Progenitor cell of endocrine pancreas (in vitro differentiated cells): ENCODE measurements around the gene PEX11A. TPM values are rescaled to one million over a fixed set of nuclear protein-coding genes. Genes with fewer than 3 reads are reported as not detected.

Experiments used
- DNase-seq: peaks from one replicate; pipeline ENCODE4 v3.0.0; 2021; ENCODE audit warnings: low spot score; ENCODE audit not compliant: unreplicated experiment
- H3K27ac Mint-ChIP-seq: 2 replicates; pipeline ENCODE4 v1.8.0; 2021; ENCODE audit warnings: mild to moderate bottlenecking, moderate library complexity, mixed read lengths
- H3K27me3 Mint-ChIP-seq: 2 replicates; pipeline ENCODE4 v1.8.0; 2021; ENCODE audit warnings: mixed read lengths
- H3K36me3 Mint-ChIP-seq: 2 replicates; pipeline ENCODE4 v1.8.0; 2022; ENCODE audit warnings: mixed read lengths; ENCODE audit not compliant: insufficient read depth
- H3K4me1 Mint-ChIP-seq: 2 replicates; pipeline ENCODE4 v1.8.0; 2021; ENCODE audit warnings: low read depth, mixed read lengths
- H3K4me3 Mint-ChIP-seq: 2 replicates; pipeline ENCODE4 v1.8.0; 2021; ENCODE audit warnings: low read depth, mild to moderate bottlenecking, moderate library complexity, mixed read lengths
- H3K9me3 Mint-ChIP-seq: 2 replicates; pipeline ENCODE4 v1.8.0; 2021; ENCODE audit warnings: low read depth, mixed read lengths
- CTCF ChIP-seq: fragments of 200-600 bp; sonication (generic); IDR thresholded peaks from one replicate; pipeline ENCODE4 v1.5.0; 2021; ENCODE audit warnings: antibody characterized with exemption, mild to moderate bottlenecking; ENCODE audit not compliant: unreplicated experiment
- long read RNA-seq: library from polyadenylated mRNA; unstranded; transcript quantifications from one replicate; pipeline ENCODE4 v2.0.0, GENCODE V29; 2020
- total RNA-seq: library from RNA; stranded (reverse); gene quantifications from 2 replicates; pipeline ENCODE4 v1.2.1, GENCODE V29; 2021

PEX11A gene
- total RNA-seq = 4.8 and 4.9 TPM in 2 replicates
- long read RNA-seq, transcript PEX11A-201 (3 exons, 2,740 nt) = major isoform, 33 of 45 reads
- long read RNA-seq, transcript PEX11A-203 (2 exons, 905 nt) = minor isoform, 11 of 45 reads
- long read RNA-seq, partial matches to known transcripts = 0 of 45 reads
- long read RNA-seq, other reads (novel, unspliced or antisense) = 1 of 45 reads

- Mint-ChIP-seq H3K4me1 (peaks cover 3% of the 10 kb centered on the region), H3K9me3 (no peaks in the 10 kb centered on the region), H3K27me3 (peaks cover 20% of the 10 kb centered on the region), H3K27ac (peak within 1 kb of the TSS; percentile 73), H3K4me3 (peak within 1 kb of the TSS; percentile 92), H3K36me3 (peaks cover under 1% of the 10 kb centered on the region)
- TF ChIP-seq CTCF = no peak
- peak; percentile 75 for DNase-seq
Observed at GRCh38 chr15:89690276-89691218, at the start of gene PEX11A, which contains the start of gene WDR93. TSS of gene PEX11A (minus strand) at chr15:89690754. CDS start at chr15:89690632, 122 bp downstream. TSS of gene WDR93 (plus strand) at chr15:89690811. CDS start at chr15:89701747, 10,936 bp downstream.

GRCh38 chr15:89740137-89740536 is 49.6 kb upstream of the PEX11A start:
- peak; percentile 93 for TF ChIP-seq CTCF
- no peaks in the 10 kb centered on the region for H3K9me3 Mint-ChIP-seq
- DNase-seq = peak; percentile 46
- H3K4me3 Mint-ChIP-seq = no peak overlapping the region
- peaks cover 45% of the 10 kb centered on the region for H3K27me3 Mint-ChIP-seq
- H3K36me3 Mint-ChIP-seq = no peaks in the 10 kb centered on the region
- no peak overlapping the region for H3K27ac Mint-ChIP-seq
- H3K4me1 Mint-ChIP-seq = no peaks in the 10 kb centered on the region

GRCh38 chr15:89735773-89736172 is 45.2 kb upstream of the PEX11A start:
- no peak for DNase-seq
- Mint-ChIP-seq H3K4me3 (no peak overlapping the region), H3K4me1 (no peaks in the 10 kb centered on the region), H3K36me3 (no peaks in the 10 kb centered on the region), H3K9me3 (no peaks in the 10 kb centered on the region), H3K27me3 (peaks cover 64% of the 10 kb centered on the region), H3K27ac (no peak overlapping the region)
- no peak for TF ChIP-seq CTCF

- H3K27me3 Mint-ChIP-seq = peaks cover 52% of the 10 kb centered on the region
- no peaks in the 10 kb centered on the region for H3K9me3 Mint-ChIP-seq
- no peak for DNase-seq
- no peak overlapping the region for H3K4me3 Mint-ChIP-seq
- no peak overlapping the region for H3K27ac Mint-ChIP-seq
- no peaks in the 10 kb centered on the region for H3K36me3 Mint-ChIP-seq
- no peak for TF ChIP-seq CTCF
- H3K4me1 Mint-ChIP-seq = no peaks in the 10 kb centered on the region
Observed at GRCh38 chr15:89732451-89733172, 42.1 kb upstream of the PEX11A start.

- Mint-ChIP-seq H3K27me3 (peaks cover 49% of the 10 kb centered on the region), H3K27ac (no peak overlapping the region), H3K4me3 (no peak overlapping the region), H3K9me3 (no peaks in the 10 kb centered on the region), H3K4me1 (no peaks in the 10 kb centered on the region), H3K36me3 (no peaks in the 10 kb centered on the region)
- DNase-seq = no peak
- TF ChIP-seq CTCF = no peak
Observed at GRCh38 chr15:89731275-89731674, 40.7 kb upstream of the PEX11A start.
